COR-L47 (cell line): ENCODE results near the gene NAA60.

Source experiments
- DNase-seq: peaks from one replicate; lab custom pipeline; 2025; lab: John Stamatoyannopoulos, UW

The NAA60 gene

DNA sequence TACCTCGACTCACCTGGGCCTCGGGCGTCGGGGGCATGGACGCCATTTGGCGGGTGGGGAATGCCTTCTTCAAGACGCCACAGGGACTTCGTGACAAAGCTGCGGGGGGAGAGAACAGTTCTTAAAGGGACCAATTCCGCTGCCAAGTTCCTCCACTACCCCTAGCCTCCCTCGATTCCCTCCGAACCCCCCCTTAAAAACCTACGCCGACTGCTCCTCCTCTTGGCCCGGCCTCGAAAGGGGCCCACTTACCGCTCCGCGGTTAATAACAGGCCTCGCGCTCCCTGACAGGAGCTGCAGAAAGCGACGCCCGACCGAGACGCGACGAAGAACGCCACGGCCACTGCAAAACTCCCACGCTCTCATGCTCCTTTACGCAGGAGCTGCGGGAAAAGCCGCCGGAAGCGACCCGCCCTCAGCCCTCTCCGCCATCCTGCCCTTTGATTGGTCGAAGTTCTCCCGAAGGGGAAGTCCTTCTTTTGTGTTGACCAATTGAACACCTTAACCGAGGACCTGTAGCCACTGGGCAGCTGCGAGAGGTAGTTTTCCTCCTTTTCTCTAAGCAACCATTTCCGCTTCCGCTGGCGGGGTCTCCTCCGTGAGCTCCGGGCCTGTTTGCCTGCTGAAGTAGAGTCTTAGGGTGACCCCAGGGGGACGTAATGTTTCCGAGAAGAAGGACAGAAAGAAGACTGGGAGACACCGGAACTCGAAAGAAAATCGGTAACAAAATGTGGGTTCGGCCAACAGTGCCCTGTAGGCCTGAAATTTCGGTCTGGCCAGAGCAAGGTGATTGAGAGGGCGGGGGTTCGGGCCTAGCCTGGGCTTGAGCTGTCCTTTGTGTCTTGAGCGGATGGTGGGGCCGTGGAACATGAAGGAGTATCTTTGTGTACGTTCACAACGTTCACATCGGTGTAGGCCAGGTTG is at the start of gene NAA60, which contains the start of gene ZNF597:
Gene NAA60 (plus strand): TSS at position 573 of the 924 bp plus-strand sequence. CDS start 32,548 bp downstream, outside the sequence.
Gene ZNF597 (minus strand): TSS at position 397 of the 924 bp plus-strand sequence. CDS start 351 bp downstream, at position 46.
- DNase-seq = peak; percentile 89

GRCh38 chr16:3400446-3400778 is 43.1 kb upstream of the NAA60 start:
- no peak for DNase-seq

GRCh38 chr16:3400779-3401688 is 42.4 kb upstream of the NAA60 start, which contains the start of the genes ZNF174 and ZSCAN32:
Gene ZNF174 (plus strand): TSS chr16:3401215. CDS start chr16:3402005, 790 bp downstream.
Gene ZSCAN32 (minus strand): TSS chr16:3401004. CDS start chr16:3397557, 3,447 bp downstream.
- peak; percentile 99 for DNase-seq

DNA sequence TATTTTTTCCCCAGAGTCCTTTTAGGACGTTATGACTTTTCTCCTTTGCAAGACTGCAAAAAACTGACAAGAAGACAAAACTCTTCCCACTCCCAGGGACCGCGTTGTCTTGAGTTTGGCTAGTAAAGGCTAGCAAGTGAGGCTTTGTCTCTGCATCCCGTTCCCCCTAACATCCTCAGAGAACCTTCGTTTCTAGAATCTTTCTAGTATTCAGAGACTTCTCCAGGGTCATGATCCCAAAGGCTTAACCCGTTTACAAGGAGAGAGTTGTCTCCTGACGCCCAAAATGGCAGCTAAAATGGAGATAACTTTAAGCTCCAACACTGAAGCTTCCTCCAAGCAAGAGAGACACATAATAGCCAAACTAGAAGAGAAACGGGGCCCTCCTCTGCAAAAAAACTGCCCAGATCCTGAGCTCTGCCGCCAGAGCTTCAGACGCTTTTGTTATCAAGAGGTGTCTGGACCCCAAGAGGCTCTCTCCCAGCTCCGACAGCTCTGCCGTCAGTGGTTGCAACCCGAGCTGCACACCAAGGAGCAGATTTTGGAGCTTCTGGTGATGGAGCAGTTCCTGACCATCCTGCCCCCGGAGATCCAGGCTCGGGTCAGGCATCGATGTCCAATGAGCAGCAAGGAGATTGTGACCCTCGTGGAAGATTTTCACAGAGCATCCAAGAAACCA is 41.6 kb upstream of the NAA60 start:
- peak; percentile 14 for DNase-seq

GRCh38 chr16:3408561-3409197 is 34.8 kb upstream of the NAA60 start:
- no peak for DNase-seq

- DNase-seq = no peak
Measured at GRCh38 chr16:3413730-3414379, 29.6 kb upstream of the NAA60 start.

GRCh38 chr16:3431779-3432219 is 11.7 kb upstream of the NAA60 start:
- DNase-seq = no peak

GRCh38 chr16:3434373-3434772 is 9.1 kb upstream of the NAA60 start:
- no peak for DNase-seq

- no peak for DNase-seq
Measured at GRCh38 chr16:3439637-3440036, 3.8 kb upstream of the NAA60 start.

GRCh38 chr16:3444032-3444388 is 530 bp downstream of the NAA60 start:
- DNase-seq = peak; percentile 26

- no peak for DNase-seq
Measured at GRCh38 chr16:3454093-3454492, 10.6 kb downstream of the NAA60 start.

DNA sequence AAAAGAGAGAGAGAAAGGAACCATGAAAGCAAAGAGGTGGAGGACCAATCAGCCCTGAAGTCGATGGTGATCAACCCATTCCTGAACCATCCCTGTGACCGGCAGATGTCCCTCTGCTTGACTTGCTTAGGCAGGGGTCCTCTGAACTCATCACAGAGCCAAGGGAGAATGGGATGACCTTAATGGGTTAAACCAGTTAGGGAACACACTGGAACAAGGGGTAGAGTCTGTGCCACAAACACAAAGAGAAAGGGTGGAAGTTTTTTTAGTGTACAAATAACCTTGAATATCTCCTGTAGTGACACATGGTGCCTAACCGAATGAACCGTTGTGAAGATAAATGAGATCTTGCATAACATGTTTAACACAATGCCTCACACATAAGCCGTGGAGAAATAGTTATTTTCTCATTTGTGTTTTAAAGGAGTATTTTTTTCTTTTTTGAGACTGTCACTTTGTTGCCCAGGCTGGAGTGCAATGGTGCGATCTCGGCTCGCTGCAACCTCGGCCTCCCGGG is 11.2 kb downstream of the NAA60 start:
- no peak for DNase-seq

DNA sequence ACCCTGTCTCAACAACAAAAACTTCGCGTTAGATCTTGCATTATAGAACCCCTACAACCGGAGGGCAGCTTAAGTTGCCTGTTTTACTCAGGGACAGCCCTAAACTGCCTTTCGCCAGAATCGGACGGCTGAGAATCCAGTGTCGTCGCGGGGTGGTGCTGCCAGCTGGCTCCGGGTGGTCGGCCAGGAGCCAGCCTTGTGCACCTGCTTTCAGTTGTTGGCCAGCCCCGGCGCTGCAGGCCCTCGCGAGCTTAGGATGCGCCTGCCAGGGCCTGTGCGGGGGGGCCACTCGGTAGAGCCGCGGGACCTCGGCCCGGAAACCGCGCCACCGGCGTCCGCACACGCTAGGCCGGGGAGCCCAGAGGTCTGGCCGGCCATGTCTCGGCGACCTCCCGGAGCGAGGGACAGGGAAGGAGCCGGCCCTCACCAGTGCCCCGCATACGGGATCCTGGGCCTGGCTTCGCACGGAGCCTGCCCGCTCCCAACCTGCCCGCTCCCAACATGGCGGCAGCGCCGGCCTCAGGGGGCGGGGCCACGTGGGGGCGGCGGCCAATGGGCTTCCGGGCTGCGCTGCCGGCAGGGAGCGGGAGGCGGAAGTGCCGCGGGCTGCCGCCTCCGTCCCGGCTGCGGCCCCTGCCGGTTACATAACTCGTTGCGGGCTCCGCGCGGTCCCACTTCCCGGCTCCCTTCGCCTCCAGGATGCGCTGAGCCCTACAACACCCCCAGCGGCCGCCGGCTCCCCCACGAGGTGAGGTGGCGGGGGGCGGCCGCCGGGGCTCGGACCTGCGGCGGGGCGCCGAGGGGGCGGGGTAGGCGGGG is 14.2 kb downstream of the NAA60 start:
- peak; percentile 96 for DNase-seq

- DNase-seq = no peak
Measured at GRCh38 chr16:3458278-3458851, 14.9 kb downstream of the NAA60 start.

- DNase-seq = no peak
Measured at GRCh38 chr16:3458852-3459361, 15.4 kb downstream of the NAA60 start.

GRCh38 chr16:3459401-3460090 is 16.1 kb downstream of the NAA60 start:
- DNase-seq = no peak

DNA sequence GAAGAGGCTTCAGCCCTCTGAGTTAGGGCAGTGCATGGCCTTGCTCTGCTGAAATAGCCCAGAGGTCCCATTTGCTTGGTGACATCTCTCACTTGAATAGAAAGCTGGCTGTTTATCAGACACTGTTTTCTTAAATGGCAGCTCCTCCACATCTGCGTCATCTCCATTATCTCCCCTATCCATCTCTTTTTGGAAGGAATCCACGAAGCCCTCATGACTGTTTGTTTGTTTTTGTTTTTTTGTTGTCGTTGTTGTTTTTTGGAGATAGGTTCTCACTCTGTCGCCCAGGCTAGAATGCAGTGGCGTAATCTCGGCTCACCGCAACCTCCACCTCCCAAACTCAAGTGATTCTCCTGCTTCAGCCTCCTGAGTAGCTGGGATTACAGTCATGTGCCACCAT is 16.6 kb downstream of the NAA60 start:
- DNase-seq = no peak

- no peak for DNase-seq
Measured at GRCh38 chr16:3460585-3460984, 17.1 kb downstream of the NAA60 start.
